Body of pancreas (tissue), 4 donors: ENCODE measurements around the gene GNB5. TPM values are rescaled to one million over a fixed set of nuclear protein-coding genes. Genes with fewer than 3 reads are reported as not detected.
A peak's percentile ranks its signal among the peaks of the same experiment; 100 is the strongest.

Source experiments
- ATAC-seq: fragments of 150-250 bp; one replicate; pipeline ENCODE4 v1.9.1; 2016
- DNase-seq, 4 donors: peaks; one replicate each; pipeline ENCODE4 v3.0.0-alpha.2; 2019
- H3K27ac ChIP-seq, 4 donors: fragments of 200-600 bp; sonication (generic); 1 replicate in 3 of 4; 2 replicates in 1 of 4; pipeline versions ENCODE4 v1.5.1 to v1.6.1; 2016 to 2019; ENCODE audit warnings: mild to moderate bottlenecking in 1 of 4, mixed read lengths in 1 of 4, moderate library complexity in 1 of 4
- H3K27me3 ChIP-seq, 2 donors: fragments of 200-600 bp; sonication (generic); one replicate each; pipeline ENCODE4 v1.6.0; 2016; ENCODE audit warnings: mild to moderate bottlenecking in 1 of 2
- H3K36me3 ChIP-seq, 2 donors: fragments of 200-600 bp; sonication (generic); replicated peaks in 1 of 2; 2 replicates each; pipeline ENCODE4 v1.5.1; 2016; ENCODE audit warnings: low read depth in 2 of 2; ENCODE audit not compliant: insufficient read depth in 1 of 2
- H3K4me1 ChIP-seq: fragments of 200-600 bp; sonication (generic); one replicate; pipeline ENCODE4 v1.6.0; 2016
- H3K4me3 ChIP-seq, 2 donors: fragments of 200-600 bp; sonication (generic); 1 replicate in 1 of 2; 2 replicates in 1 of 2; pipeline ENCODE4 v1.5.1; 2016 to 2019
- H3K9me3 ChIP-seq, 3 donors: fragments of 200-600 bp; sonication (generic); 1 replicate in 2 of 3; 2 replicates in 1 of 3; pipeline ENCODE4 v1.5.1; 2016
- POLR2A ChIP-seq, 3 donors: fragments of 450-650 bp; IDR thresholded peaks; one replicate each; pipeline ENCODE4 v1.6.1; 2016; ENCODE audit warnings: antibody characterized with exemption in 3 of 3, mild to moderate bottlenecking in 2 of 3
- WGBS, 2 donors: methylation state at CpG; one replicate each; pipeline ENCODE4 v1.1.5; 2017; 5-methylcytosine and 5-hydroxymethylcytosine counted together
- intact Hi-C: fragments of 100-400 bp; cut with DNase I; formaldehyde crosslinking; loops from one replicate; pipeline ENCODE4 v1.15.1; 2023
- total RNA-seq, 2 donors: library from RNA; depleted of rRNA; stranded (reverse); fragments of >200 nt; gene quantifications; one replicate each; pipeline ENCODE4 v1.1.0, GENCODE V29; 2016
- TF ChIP-seq, protein P1 (sequence below), 7 experiments: fragments of 450-650 bp in 4 of 7; fragments of 200-600 bp in 3 of 7; sonication (generic) in 3 of 7; IDR thresholded peaks; one replicate each; pipeline ENCODE4 v1.5.1; 2016 to 2019; ENCODE audit warnings: antibody characterized with exemption in 7 of 7

GNB5 gene
- total RNA-seq, 2 donors from 2014 or later, result 15.8 to 25.2 TPM

- Histone ChIP-seq H3K9me3 (no peaks in the 10 kb centered on the region), H3K27ac (no peak overlapping the region), H3K27me3 (no peaks in the 10 kb centered on the region), H3K36me3 (peaks cover 0 to 54% of the 10 kb centered on the region in 2 donors), H3K4me1 (no peaks in the 10 kb centered on the region), H3K4me3 (no peak overlapping the region)
- intact Hi-C loops, result no loop called here
- ATAC-seq, result no peak
- TF ChIP-seq, protein P1, sequence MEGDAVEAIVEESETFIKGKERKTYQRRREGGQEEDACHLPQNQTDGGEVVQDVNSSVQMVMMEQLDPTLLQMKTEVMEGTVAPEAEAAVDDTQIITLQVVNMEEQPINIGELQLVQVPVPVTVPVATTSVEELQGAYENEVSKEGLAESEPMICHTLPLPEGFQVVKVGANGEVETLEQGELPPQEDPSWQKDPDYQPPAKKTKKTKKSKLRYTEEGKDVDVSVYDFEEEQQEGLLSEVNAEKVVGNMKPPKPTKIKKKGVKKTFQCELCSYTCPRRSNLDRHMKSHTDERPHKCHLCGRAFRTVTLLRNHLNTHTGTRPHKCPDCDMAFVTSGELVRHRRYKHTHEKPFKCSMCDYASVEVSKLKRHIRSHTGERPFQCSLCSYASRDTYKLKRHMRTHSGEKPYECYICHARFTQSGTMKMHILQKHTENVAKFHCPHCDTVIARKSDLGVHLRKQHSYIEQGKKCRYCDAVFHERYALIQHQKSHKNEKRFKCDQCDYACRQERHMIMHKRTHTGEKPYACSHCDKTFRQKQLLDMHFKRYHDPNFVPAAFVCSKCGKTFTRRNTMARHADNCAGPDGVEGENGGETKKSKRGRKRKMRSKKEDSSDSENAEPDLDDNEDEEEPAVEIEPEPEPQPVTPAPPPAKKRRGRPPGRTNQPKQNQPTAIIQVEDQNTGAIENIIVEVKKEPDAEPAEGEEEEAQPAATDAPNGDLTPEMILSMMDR (IDR thresholded peaks at IDR 0.05), result no peak
- TF ChIP-seq POLR2A (IDR thresholded peaks at IDR 0.05), result no peak
- WGBS, 2 donors, result 70 to 78% methylated on average over 1 of the region's 1 CpG
- DNase-seq, result no peak
These were observed 23.4 kb upstream of the GNB5 start for GRCh38 chr15:52214553-52214952.

- H3K9me3 ChIP-seq, result no peaks in the 10 kb centered on the region
- intact Hi-C loops, result no loop called here
- peaks cover under 1 to 53% of the 10 kb centered on the region in 2 donors for H3K36me3 ChIP-seq
- ATAC-seq (no peak), DNase-seq (no peak)
- no peaks in the 10 kb centered on the region for H3K27me3 ChIP-seq
- H3K4me1 ChIP-seq, result no peaks in the 10 kb centered on the region
- H3K4me3 ChIP-seq, result no peak overlapping the region
- 55 to 61% methylated on average over 3 of the region's 3 CpGs for WGBS, 2 donors
- no peak for TF ChIP-seq POLR2A (IDR thresholded peaks at IDR 0.05)
- TF ChIP-seq, protein P1 (IDR thresholded peaks at IDR 0.05), result no peak
- H3K27ac ChIP-seq, result no peak overlapping the region
These were observed 22.0 kb upstream of the GNB5 start for GRCh38 chr15:52213206-52213605.

DNA sequence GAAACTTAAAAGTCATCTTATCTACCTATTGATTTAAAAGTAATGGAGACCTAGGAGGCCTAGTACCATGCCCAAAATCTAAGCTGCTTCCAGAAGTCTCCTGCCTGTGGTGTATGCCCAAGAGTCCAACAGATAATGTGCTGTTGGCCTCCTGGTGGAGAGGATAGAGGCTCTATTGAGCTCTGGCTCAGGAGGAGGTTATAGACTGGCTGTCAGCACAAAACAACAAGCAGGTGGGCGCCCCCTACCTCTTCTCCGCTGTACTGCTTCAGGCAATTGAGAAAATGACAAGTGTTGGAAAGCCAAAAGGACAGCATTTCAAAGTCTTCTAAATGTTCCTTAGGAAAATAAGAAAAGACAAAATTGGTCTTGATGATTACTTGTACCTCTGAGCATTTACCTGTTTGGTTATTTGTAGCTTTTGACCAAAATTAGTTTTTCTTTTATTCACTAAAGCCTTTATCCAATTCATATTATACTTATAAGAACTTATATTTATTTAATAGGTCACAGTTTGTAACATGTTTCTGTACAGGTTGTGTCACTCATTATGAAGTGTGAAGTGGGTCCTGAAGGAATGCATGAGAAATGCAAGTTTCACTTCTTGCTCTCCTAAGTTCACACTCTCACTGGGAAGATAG lies 17.2 kb upstream of the GNB5 start:
- no peaks in the 10 kb centered on the region for H3K27me3 ChIP-seq
- no peaks in the 10 kb centered on the region for H3K4me1 ChIP-seq
- no peak overlapping the region for H3K4me3 ChIP-seq
- ATAC-seq (peak; percentile 83), DNase-seq (peak; percentile 64 to 78 (median 76))
- 32% methylated on average over 2 of the region's 2 CpGs for WGBS, 2 donors
- peaks cover 13 to 57% of the 10 kb centered on the region in 2 donors for H3K36me3 ChIP-seq
- no peak overlapping the region for H3K27ac ChIP-seq
- H3K9me3 ChIP-seq, result no peaks in the 10 kb centered on the region
- intact Hi-C loops, result no loop called here
- TF ChIP-seq POLR2A (IDR thresholded peaks at IDR 0.05), result no peak
- TF ChIP-seq, protein P1 (IDR thresholded peaks at IDR 0.05), result peak; percentile 54 to 84 (median 71)

- 70 to 81% methylated on average over 1 of the region's 1 CpG for whole genome bisulfite sequencing, 2 donors
- DNase-seq (no peak), ATAC-seq (no peak)
- no peak overlapping the region for H3K4me3 ChIP-seq
- TF ChIP-seq POLR2A (IDR thresholded peaks at IDR 0.05), result no peak
- TF ChIP-seq, protein P1 (IDR thresholded peaks at IDR 0.05), result no peak
- H3K36me3 ChIP-seq, result peaks cover 13 to 52% of the 10 kb centered on the region in 2 donors
- intact Hi-C loops, result no loop called here
- no peaks in the 10 kb centered on the region for H3K27me3 ChIP-seq
- H3K9me3 ChIP-seq, result no peaks in the 10 kb centered on the region
- H3K27ac ChIP-seq, result no peak overlapping the region
- H3K4me1 ChIP-seq, result no peaks in the 10 kb centered on the region
These were observed 16.0 kb upstream of the GNB5 start for GRCh38 chr15:52207191-52207590.

DNA sequence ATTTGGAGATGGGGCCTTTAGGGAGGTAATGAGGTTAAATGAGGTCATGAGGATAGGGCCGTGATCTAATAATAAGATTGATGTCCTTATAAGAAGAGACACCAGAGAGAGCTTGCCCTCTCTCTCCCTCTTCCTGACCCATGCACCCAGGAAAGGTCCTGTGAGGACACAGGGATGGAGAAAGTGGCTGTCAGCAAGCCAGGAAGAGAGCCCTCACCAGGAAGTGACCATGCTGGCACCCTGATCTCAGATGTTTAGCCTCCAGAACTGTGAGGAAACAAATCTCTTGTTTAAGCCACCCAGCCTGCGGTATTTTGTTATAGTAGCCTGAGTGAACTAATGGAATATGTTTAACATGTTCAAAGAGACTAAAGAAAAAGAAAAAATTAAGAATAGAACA lies 15.3 kb upstream of the GNB5 start:
- peak in 1 of 4 donors; percentile 20 for DNase-seq
- intact Hi-C loops, result no loop called here
- H3K36me3 ChIP-seq, result peaks cover 13 to 48% of the 10 kb centered on the region in 2 donors
- H3K9me3 ChIP-seq, result no peaks in the 10 kb centered on the region
- no peak overlapping the region for H3K27ac ChIP-seq
- no peak overlapping the region for H3K4me3 ChIP-seq
- WGBS, 2 donors, result 54 to 65% methylated on average over 2 of the region's 2 CpGs
- no peaks in the 10 kb centered on the region for H3K27me3 ChIP-seq
- ATAC-seq, result no peak
- TF ChIP-seq POLR2A (IDR thresholded peaks at IDR 0.05), result no peak
- TF ChIP-seq, protein P1 (IDR thresholded peaks at IDR 0.05), result no peak
- H3K4me1 ChIP-seq, result no peaks in the 10 kb centered on the region
